Measurements from ENCODE around the gene KCNE4.

DNA sequence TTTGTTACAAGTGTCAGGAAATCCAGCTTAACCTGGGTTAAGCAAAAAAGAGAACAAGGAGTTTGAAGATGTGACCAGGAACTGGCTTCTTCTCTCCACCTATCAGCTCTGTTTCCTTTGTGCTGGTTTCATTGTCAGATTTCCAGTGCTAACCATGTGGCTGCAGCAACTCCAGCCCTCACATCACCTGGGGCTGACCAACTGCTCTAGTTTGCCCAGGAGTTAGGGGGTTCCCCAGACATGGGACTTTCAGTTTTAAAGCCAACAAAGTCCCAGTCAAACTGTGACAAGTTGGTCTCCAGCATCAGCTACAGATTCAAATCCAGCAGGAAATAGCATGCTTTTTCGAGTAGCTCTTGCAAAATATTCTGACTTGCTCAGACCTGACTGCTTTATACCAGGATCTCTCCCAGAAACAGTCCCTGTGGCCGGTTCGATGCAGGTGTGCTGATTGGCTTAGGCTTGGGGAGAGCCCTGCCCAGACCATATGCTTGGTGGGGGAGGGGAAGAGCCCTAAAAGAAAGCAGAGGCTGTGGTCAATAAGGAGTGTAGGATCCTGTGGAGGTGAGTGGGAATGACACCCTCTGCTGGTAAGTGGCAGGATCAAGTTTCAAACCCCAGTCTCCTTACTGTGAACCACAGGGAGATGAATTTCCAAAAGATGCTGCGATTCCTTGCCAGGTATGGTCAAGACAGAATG lies 49.5 kb downstream of the KCNE4 start:
- no peak for TF ChIP-seq ZFP30 (CRISPR knock-in tag; IDR thresholded peaks at IDR 0.05)
- TF ChIP-seq, protein P1, sequence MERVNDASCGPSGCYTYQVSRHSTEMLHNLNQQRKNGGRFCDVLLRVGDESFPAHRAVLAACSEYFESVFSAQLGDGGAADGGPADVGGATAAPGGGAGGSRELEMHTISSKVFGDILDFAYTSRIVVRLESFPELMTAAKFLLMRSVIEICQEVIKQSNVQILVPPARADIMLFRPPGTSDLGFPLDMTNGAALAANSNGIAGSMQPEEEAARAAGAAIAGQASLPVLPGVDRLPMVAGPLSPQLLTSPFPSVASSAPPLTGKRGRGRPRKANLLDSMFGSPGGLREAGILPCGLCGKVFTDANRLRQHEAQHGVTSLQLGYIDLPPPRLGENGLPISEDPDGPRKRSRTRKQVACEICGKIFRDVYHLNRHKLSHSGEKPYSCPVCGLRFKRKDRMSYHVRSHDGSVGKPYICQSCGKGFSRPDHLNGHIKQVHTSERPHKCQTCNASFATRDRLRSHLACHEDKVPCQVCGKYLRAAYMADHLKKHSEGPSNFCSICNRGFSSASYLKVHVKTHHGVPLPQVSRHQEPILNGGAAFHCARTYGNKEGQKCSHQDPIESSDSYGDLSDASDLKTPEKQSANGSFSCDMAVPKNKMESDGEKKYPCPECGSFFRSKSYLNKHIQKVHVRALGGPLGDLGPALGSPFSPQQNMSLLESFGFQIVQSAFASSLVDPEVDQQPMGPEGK (CRISPR knock-in tag; IDR thresholded peaks at IDR 0.05; ENCODE audit: borderline replicate concordance), result no peak
- TF ChIP-seq ARNTL (CRISPR knock-in tag; IDR thresholded peaks at IDR 0.05; ENCODE audit: borderline replicate concordance, low read depth), result no peak
- TF ChIP-seq, protein P2, sequence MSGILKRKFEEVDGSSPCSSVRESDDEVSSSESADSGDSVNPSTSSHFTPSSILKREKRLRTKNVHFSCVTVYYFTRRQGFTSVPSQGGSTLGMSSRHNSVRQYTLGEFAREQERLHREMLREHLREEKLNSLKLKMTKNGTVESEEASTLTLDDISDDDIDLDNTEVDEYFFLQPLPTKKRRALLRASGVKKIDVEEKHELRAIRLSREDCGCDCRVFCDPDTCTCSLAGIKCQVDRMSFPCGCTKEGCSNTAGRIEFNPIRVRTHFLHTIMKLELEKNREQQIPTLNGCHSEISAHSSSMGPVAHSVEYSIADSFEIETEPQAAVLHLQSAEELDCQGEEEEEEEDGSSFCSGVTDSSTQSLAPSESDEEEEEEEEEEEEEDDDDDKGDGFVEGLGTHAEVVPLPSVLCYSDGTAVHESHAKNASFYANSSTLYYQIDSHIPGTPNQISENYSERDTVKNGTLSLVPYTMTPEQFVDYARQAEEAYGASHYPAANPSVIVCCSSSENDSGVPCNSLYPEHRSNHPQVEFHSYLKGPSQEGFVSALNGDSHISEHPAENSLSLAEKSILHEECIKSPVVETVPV (CRISPR knock-in tag; IDR thresholded peaks at IDR 0.05), result no peak
- TF ChIP-seq CSDC2 (CRISPR knock-in tag; IDR thresholded peaks at IDR 0.05), result no peak
